KMS-11 (cell line): ENCODE data around the gene ZNF710.

Experiments
- H2AFZ ChIP-seq: fragments of 200-600 bp; sonication (generic); 2 replicates; pipeline ENCODE4 v1.6.1; 2016; ENCODE audit warnings: antibody characterized with exemption, mixed run types, low read depth
- H3K27ac ChIP-seq: fragments of 200-600 bp; sonication (generic); 2 replicates; pipeline ENCODE4 v1.6.1; 2016; ENCODE audit warnings: mild to moderate bottlenecking, mixed run types
- H3K27me3 ChIP-seq: fragments of 200-600 bp; sonication (generic); 2 replicates; pipeline ENCODE4 v1.6.1; 2017; ENCODE audit warnings: mild to moderate bottlenecking, low read depth, mixed run types, moderate library complexity; ENCODE audit not compliant: insufficient read depth
- H3K36me3 ChIP-seq: fragments of 200-600 bp; sonication (generic); 2 replicates; pipeline ENCODE4 v1.6.1; 2017; ENCODE audit warnings: mild to moderate bottlenecking, mixed run types; ENCODE audit not compliant: insufficient read depth
- H3K4me1 ChIP-seq: fragments of 200-600 bp; sonication (generic); 2 replicates; pipeline ENCODE4 v1.6.1; 2016; ENCODE audit warnings: mild to moderate bottlenecking, low read depth, mixed run types; ENCODE audit not compliant: poor library complexity, severe bottlenecking
- H3K4me2 ChIP-seq: fragments of 200-600 bp; sonication (generic); 2 replicates; pipeline ENCODE4 v1.7.0; 2016; ENCODE audit warnings: mild to moderate bottlenecking, mixed run types
- H3K4me3 ChIP-seq: fragments of 200-600 bp; sonication (generic); IDR thresholded peaks from 2 replicates; pipeline ENCODE4 v1.6.1; 2017; ENCODE audit warnings: low read depth, low read length, mixed read lengths; ENCODE audit not compliant: insufficient read depth
- H3K79me2 ChIP-seq: fragments of 200-600 bp; sonication (generic); 2 replicates; pipeline ENCODE4 v1.6.1; 2016; ENCODE audit warnings: low read depth, mixed run types; ENCODE audit not compliant: insufficient read depth
- H3K9ac ChIP-seq: fragments of 200-600 bp; sonication (generic); 2 replicates; pipeline ENCODE4 v1.6.1; 2016; ENCODE audit warnings: mild to moderate bottlenecking, mixed run types
- H4K20me1 ChIP-seq: fragments of 200-600 bp; sonication (generic); 2 replicates; pipeline ENCODE4 v1.6.1; 2016; ENCODE audit warnings: mild to moderate bottlenecking, mixed run types; ENCODE audit not compliant: insufficient read depth
- TF ChIP-seq, protein P1 (sequence below): fragments of 200-600 bp; sonication (generic); conservative IDR thresholded peaks from 2 replicates; pipeline ENCODE4 v1.6.1; 2017; ENCODE audit warnings: low read depth, mild to moderate bottlenecking, antibody characterized with exemption, low read length, moderate library complexity, mixed read lengths

ZNF710 gene

DNA sequence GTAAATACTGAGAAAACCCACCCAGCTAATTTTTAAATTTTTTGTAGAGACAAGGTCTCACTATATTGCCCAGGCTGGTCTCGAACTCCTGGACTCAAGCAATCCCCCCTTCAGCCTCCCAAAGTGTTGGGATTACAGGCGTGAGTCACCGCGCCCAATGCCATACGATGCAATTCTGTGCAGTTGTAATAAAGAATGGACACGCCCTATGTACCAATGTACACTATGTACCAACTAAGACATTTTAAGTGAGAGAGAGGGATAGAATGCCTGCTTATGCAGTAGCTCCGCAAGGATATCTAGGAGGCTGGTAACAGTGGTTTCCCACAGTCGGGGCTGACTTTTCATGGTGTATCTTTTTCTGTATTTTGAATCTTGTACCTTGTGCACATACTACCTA is 14.6 kb downstream of the ZNF710 start:
- Histone ChIP-seq H3K79me2 (peaks cover 88% of the 10 kb centered on the region), H3K27ac (no peak overlapping the region), H4K20me1 (no peaks in the 10 kb centered on the region)

DNA sequence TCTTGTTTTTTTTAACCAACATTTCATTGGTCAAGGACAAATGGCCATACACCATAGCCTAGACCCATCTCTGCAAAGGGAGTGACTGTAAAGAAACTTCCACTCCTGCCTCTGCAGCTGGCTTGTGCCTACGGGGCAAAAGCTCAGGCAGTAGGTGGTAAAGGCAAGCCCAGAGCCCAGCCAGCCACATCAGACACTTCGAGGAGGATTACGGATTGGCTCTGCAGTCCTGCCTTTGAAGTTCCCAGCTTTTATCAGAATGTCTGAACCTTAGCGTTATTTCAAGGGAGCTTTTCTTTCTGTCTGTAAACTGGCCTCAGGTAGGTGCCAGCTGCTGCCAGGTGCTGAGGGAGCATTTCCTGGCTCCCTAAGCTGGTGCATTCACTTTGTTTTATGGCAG is 15.6 kb downstream of the ZNF710 start:
- no peak overlapping the region for H3K27ac ChIP-seq
- no peak overlapping the region for H2AFZ ChIP-seq
- H3K4me1 ChIP-seq = peaks cover 62% of the 10 kb centered on the region
- TF ChIP-seq, protein P1, sequence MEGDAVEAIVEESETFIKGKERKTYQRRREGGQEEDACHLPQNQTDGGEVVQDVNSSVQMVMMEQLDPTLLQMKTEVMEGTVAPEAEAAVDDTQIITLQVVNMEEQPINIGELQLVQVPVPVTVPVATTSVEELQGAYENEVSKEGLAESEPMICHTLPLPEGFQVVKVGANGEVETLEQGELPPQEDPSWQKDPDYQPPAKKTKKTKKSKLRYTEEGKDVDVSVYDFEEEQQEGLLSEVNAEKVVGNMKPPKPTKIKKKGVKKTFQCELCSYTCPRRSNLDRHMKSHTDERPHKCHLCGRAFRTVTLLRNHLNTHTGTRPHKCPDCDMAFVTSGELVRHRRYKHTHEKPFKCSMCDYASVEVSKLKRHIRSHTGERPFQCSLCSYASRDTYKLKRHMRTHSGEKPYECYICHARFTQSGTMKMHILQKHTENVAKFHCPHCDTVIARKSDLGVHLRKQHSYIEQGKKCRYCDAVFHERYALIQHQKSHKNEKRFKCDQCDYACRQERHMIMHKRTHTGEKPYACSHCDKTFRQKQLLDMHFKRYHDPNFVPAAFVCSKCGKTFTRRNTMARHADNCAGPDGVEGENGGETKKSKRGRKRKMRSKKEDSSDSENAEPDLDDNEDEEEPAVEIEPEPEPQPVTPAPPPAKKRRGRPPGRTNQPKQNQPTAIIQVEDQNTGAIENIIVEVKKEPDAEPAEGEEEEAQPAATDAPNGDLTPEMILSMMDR = no peak
- peaks cover 88% of the 10 kb centered on the region for H3K79me2 ChIP-seq
- no peak overlapping the region for H3K9ac ChIP-seq
- no peak overlapping the region for H3K4me3 ChIP-seq
- H3K4me2 ChIP-seq = no peak overlapping the region
- no peaks in the 10 kb centered on the region for H4K20me1 ChIP-seq
- no peaks in the 10 kb centered on the region for H3K27me3 ChIP-seq
- no peaks in the 10 kb centered on the region for H3K36me3 ChIP-seq

More for the DNA sequence above, 14.6 kb downstream of the ZNF710 start:
- Histone ChIP-seq H3K9ac (no peak overlapping the region), H3K27me3 (no peaks in the 10 kb centered on the region), H3K4me1 (peaks cover 53% of the 10 kb centered on the region), H3K4me3 (no peak overlapping the region), H3K36me3 (no peaks in the 10 kb centered on the region), H3K4me2 (no peak overlapping the region), H2AFZ (no peak overlapping the region)
- TF ChIP-seq, protein P1 = no peak

DNA sequence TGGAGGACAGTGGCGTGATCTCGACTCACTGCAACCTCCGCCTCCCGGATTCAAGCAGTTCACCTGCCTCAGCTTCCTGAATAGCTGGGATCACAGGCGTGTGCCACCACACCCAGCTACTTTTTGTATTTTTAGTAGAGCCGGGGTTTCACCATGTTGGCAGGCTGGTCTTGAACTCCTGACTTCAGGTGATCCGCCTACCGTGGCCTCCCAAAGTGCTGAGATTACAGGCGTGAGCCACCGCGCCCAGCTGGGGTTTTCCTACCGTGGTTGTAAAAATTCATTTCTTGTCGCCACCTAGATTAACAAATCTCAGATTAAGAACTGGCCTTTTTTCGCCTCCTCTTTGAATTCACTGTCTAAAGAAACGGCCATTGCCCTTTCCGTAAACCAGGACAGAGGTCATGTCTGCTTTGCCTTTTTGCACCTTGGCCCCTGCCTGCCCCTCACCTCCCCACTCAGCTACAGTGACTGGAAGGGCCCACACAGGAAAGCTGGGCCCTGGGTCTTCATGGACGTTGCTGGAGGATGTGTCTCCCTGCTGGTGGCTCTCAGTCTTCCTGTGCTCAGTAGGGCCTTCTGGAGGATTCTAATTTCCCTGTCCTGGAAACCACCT is 17.2 kb downstream of the ZNF710 start:
- H3K27ac ChIP-seq = peak overlapping the region; percentile 81; the same call in 1 of the 2 replicates
- H3K4me1 ChIP-seq = peaks cover 70% of the 10 kb centered on the region
- no peaks in the 10 kb centered on the region for H3K27me3 ChIP-seq
- H3K36me3 ChIP-seq = no peaks in the 10 kb centered on the region
- H2AFZ ChIP-seq = no peak overlapping the region
- TF ChIP-seq, protein P1 = no peak
- peak overlapping the region; percentile 43 for H3K4me2 ChIP-seq
- H3K9ac ChIP-seq = no peak overlapping the region
- peaks cover 76% of the 10 kb centered on the region for H3K79me2 ChIP-seq
- no peaks in the 10 kb centered on the region for H4K20me1 ChIP-seq
- no peak overlapping the region for H3K4me3 ChIP-seq

DNA sequence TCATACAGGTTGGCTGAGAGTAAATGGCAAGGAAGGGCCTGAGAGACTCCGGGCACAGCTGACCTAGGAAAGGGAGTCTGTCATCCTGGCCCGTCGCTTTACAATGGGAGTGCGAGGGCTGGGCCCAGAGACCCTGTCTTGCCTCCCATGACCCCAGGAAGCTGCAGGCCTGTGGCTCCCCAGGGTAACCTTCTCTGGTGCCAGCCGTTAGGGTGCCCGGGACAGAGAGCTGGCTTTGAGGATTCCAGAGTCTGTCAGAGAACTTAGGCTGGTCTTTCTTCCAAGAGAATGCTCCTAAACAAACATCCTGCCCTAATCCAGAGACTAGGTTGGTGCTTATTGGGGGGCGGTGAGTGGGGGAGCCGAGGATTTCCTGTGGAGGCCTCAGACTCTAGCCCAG is 18.5 kb downstream of the ZNF710 start:
- Histone ChIP-seq H3K36me3 (no peaks in the 10 kb centered on the region), H4K20me1 (no peaks in the 10 kb centered on the region), H2AFZ (0 out of 2 replicates have a peak overlapping the region, but pooled peaks have one; percentile 3), H3K4me2 (peak overlapping the region; percentile 95), H3K4me3 (no peak overlapping the region), H3K9ac (peak overlapping the region; percentile 62; the same call in 1 of the 2 replicates), H3K79me2 (peaks cover 65% of the 10 kb centered on the region), H3K27me3 (no peaks in the 10 kb centered on the region), H3K4me1 (peaks cover 68% of the 10 kb centered on the region), H3K27ac (peak overlapping the region; percentile 81)
- TF ChIP-seq, protein P1 = no peak
